CD14-positive monocyte (primary cell): ENCODE data around the gene RNF141. TPM values are rescaled to one million over a fixed set of nuclear protein-coding genes. Genes with fewer than 3 reads are reported as not detected.

Experiments used
- DNase-seq, 3 donors: peaks; one replicate each; pipeline ENCODE4 v3.0.0-alpha.2; 2011 to 2022
- H2AFZ ChIP-seq: 2 replicates; pipeline ENCODE4 v1.6.0; 2012; ENCODE audit warnings: mild to moderate bottlenecking, low read depth, low read length, inconsistent platforms; ENCODE audit not compliant: insufficient read depth, poor library complexity, severe bottlenecking
- H3K27ac ChIP-seq, 2 donors: 1 replicate in 1 of 2; 2 replicates in 1 of 2; pipeline ENCODE4 v1.5.1; 2012 to 2013; ENCODE audit warnings: low read length in 2 of 2, control low read depth in 1 of 2, inconsistent platforms in 1 of 2, low read depth in 1 of 2, mild to moderate bottlenecking in 1 of 2
- H3K27me3 ChIP-seq, 2 donors: one replicate each; pipeline versions ENCODE4 v1.6.0 to v1.6.1; 2011 to 2013; ENCODE audit warnings: low read length in 2 of 2; ENCODE audit not compliant: control insufficient read depth in 2 of 2, insufficient read depth in 2 of 2
- H3K36me3 ChIP-seq, 2 donors: replicated peaks in 1 of 2; 1 replicate in 1 of 2; 2 replicates in 1 of 2; pipeline versions ENCODE4 v1.5.1 to v1.6.1; 2012 to 2013; ENCODE audit warnings: low read length in 2 of 2, control low read depth in 1 of 2, inconsistent platforms in 1 of 2, mild to moderate bottlenecking in 1 of 2; ENCODE audit not compliant: insufficient read depth in 2 of 2, control insufficient read depth in 1 of 2
- H3K4me1 ChIP-seq, 2 donors: 1 replicate in 1 of 2; 2 replicates in 1 of 2; pipeline versions ENCODE4 v1.5.1 to v1.6.1; 2012 to 2013; ENCODE audit warnings: low read length in 2 of 2, control low read depth in 1 of 2, inconsistent platforms in 1 of 2, mild to moderate bottlenecking in 1 of 2, moderate library complexity in 1 of 2; ENCODE audit not compliant: insufficient read depth in 2 of 2, control insufficient read depth in 1 of 2
- H3K4me2 ChIP-seq: replicated peaks from 2 replicates; pipeline ENCODE3; 2012; ENCODE audit warnings: low read length, moderate library complexity, mild to moderate bottlenecking; ENCODE audit not compliant: poor library complexity, severe bottlenecking; ENCODE audit errors: extremely low read depth
- H3K4me3 ChIP-seq, 3 experiments: fragments of 200-600 bp in 1 of 3; sonication (generic) in 1 of 3; replicated peaks in 1 of 3; 1 replicate in 2 of 3; 2 replicates in 1 of 3; pipeline ENCODE4 v1.5.1; 2011 to 2013; ENCODE audit warnings: low read length in 3 of 3, mild to moderate bottlenecking in 3 of 3, control low read depth in 2 of 3, low read depth in 2 of 3, inconsistent platforms in 1 of 3, moderate library complexity in 1 of 3
- H3K79me2 ChIP-seq: 2 replicates; pipeline ENCODE4 v1.6.0; 2012; ENCODE audit warnings: mild to moderate bottlenecking, control low read depth, inconsistent platforms, low read length, moderate library complexity; ENCODE audit not compliant: insufficient read depth
- H3K9ac ChIP-seq: 2 replicates; pipeline ENCODE4 v1.6.0; 2017; ENCODE audit warnings: low read length, mild to moderate bottlenecking; ENCODE audit not compliant: insufficient read depth, poor library complexity, severe bottlenecking
- H3K9me3 ChIP-seq, 2 donors: replicated peaks in 1 of 2; 1 replicate in 1 of 2; 2 replicates in 1 of 2; pipeline versions ENCODE4 v1.5.1 to v1.6.1; 2012 to 2013; ENCODE audit warnings: low read length in 2 of 2, control low read depth in 1 of 2; ENCODE audit not compliant: control insufficient read depth in 1 of 2, insufficient read depth in 1 of 2
- H4K20me1 ChIP-seq: 2 replicates; pipeline ENCODE4 v1.6.0; 2012; ENCODE audit warnings: mild to moderate bottlenecking, low read length, control low read depth, moderate library complexity; ENCODE audit not compliant: insufficient read depth
- H3K27ac Mint-ChIP-seq, 7 donors: one replicate each; pipeline ENCODE4 v1.8.0; 2020; ENCODE audit warnings: mild to moderate bottlenecking in 7 of 7, mixed read lengths in 7 of 7, moderate library complexity in 6 of 7, inconsistent platforms in 2 of 7
- H3K27me3 Mint-ChIP-seq, 3 donors: one replicate each; pipeline ENCODE4 v1.8.0; 2021 to 2022; ENCODE audit warnings: low read depth in 3 of 3, mild to moderate bottlenecking in 3 of 3, mixed read lengths in 3 of 3, moderate library complexity in 3 of 3, inconsistent platforms in 1 of 3
- H3K36me3 Mint-ChIP-seq, 2 donors: one replicate each; pipeline ENCODE4 v1.8.0; 2020; ENCODE audit warnings: mixed read lengths in 2 of 2, inconsistent platforms in 1 of 2, mild to moderate bottlenecking in 1 of 2
- H3K4me1 Mint-ChIP-seq: one replicate; pipeline ENCODE4 v1.8.0; 2020; ENCODE audit warnings: mild to moderate bottlenecking, mixed read lengths
- H3K4me3 Mint-ChIP-seq, 2 donors: one replicate each; pipeline ENCODE4 v1.8.0; 2020; ENCODE audit warnings: mild to moderate bottlenecking in 2 of 2, mixed read lengths in 2 of 2, moderate library complexity in 1 of 2
- H3K9me3 Mint-ChIP-seq, 7 donors: one replicate each; pipeline ENCODE4 v1.8.0; 2020 to 2022; ENCODE audit warnings: mixed read lengths in 7 of 7, mild to moderate bottlenecking in 6 of 7, moderate library complexity in 6 of 7, inconsistent platforms in 2 of 7
- WGBS: methylation state at CpG from one replicate; pipeline ENCODE4 v1.1.5; 2013; ENCODE audit warnings: missing lambda C conversion rate; ENCODE audit not compliant: insufficient coverage; 5-methylcytosine and 5-hydroxymethylcytosine counted together
- intact Hi-C, 2 donors: fragments of 100-400 bp; cut with micrococcal nuclease; formaldehyde crosslinking; loops; one replicate each; pipeline versions ENCODE4 v1.15.0 to v1.15.1; 2023
- polyA plus RNA-seq, 3 donors: library from polyadenylated mRNA; depleted of rRNA in 1 of 3; unstranded in 2 of 3; stranded (reverse) in 1 of 3; fragments of 300-500 nt in 2 of 3; fragments of >200 nt in 1 of 3; fragmentation: Illumina TruSeq in 2 of 3; gene quantifications; 1 replicate in 2 of 3; 2 replicates in 1 of 3; pipeline ENCODE4 v1.2.3, GENCODE V29; 2012 to 2021
- TF ChIP-seq, protein P1 (sequence below): fragments of 200-600 bp; IDR thresholded peaks from one replicate; pipeline ENCODE4 v1.8.0; 2022; ENCODE audit warnings: antibody characterized with exemption, mild to moderate bottlenecking

The RNF141 gene
- polyA plus RNA-seq, 3 donors = 19.7 to 114 (median 98.3) TPM

DNA sequence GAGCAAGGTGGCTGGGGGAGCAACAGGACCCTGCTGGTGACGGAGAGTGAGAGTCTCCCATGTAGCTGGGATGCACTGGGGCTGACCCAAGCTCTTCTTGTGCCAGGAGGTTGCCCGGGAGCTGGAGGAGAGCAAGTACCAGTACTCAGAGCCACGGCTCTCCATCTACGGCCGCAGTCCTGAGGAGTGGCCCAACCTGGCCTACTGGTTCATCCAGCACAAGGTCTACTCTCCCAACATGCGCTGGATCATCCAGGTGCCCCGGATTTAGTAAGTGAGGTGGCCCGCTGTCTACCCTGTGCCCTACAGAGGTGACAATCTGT is 45.6 kb downstream of the RNF141 start:
- H3K36me3 Mint-ChIP-seq = peaks cover 92 to 100% of the 10 kb centered on the region in 2 donors
- Histone ChIP-seq H3K27ac (no peak overlapping the region), H3K9me3 (no peaks in the 10 kb centered on the region), H3K4me2 (no peak overlapping the region), H3K79me2 (peaks cover 10% of the 10 kb centered on the region), H2AFZ (no peak overlapping the region), H3K27me3 (no peaks in the 10 kb centered on the region), H3K9ac (no peak overlapping the region), H3K4me3 (no peak overlapping the region), H3K4me1 (peaks cover 0 to 2% of the 10 kb centered on the region in 2 donors), H3K36me3 (peaks cover 97 to 100% of the 10 kb centered on the region in 2 donors), H4K20me1 (peaks cover 29% of the 10 kb centered on the region)
- DNase-seq = peak in 1 of 3 donors; percentile 4
- no peaks in the 10 kb centered on the region for H3K9me3 Mint-ChIP-seq
- WGBS = 99% methylated on average over 7 of the region's 8 CpGs
- TF ChIP-seq, protein P1, sequence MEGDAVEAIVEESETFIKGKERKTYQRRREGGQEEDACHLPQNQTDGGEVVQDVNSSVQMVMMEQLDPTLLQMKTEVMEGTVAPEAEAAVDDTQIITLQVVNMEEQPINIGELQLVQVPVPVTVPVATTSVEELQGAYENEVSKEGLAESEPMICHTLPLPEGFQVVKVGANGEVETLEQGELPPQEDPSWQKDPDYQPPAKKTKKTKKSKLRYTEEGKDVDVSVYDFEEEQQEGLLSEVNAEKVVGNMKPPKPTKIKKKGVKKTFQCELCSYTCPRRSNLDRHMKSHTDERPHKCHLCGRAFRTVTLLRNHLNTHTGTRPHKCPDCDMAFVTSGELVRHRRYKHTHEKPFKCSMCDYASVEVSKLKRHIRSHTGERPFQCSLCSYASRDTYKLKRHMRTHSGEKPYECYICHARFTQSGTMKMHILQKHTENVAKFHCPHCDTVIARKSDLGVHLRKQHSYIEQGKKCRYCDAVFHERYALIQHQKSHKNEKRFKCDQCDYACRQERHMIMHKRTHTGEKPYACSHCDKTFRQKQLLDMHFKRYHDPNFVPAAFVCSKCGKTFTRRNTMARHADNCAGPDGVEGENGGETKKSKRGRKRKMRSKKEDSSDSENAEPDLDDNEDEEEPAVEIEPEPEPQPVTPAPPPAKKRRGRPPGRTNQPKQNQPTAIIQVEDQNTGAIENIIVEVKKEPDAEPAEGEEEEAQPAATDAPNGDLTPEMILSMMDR = no peak
- intact Hi-C loops = no loop called here
- no peaks in the 10 kb centered on the region for H3K27me3 Mint-ChIP-seq
- no peak overlapping the region for H3K27ac Mint-ChIP-seq
- H3K4me1 Mint-ChIP-seq = peaks cover 3% of the 10 kb centered on the region
- no peak overlapping the region for H3K4me3 Mint-ChIP-seq

DNA sequence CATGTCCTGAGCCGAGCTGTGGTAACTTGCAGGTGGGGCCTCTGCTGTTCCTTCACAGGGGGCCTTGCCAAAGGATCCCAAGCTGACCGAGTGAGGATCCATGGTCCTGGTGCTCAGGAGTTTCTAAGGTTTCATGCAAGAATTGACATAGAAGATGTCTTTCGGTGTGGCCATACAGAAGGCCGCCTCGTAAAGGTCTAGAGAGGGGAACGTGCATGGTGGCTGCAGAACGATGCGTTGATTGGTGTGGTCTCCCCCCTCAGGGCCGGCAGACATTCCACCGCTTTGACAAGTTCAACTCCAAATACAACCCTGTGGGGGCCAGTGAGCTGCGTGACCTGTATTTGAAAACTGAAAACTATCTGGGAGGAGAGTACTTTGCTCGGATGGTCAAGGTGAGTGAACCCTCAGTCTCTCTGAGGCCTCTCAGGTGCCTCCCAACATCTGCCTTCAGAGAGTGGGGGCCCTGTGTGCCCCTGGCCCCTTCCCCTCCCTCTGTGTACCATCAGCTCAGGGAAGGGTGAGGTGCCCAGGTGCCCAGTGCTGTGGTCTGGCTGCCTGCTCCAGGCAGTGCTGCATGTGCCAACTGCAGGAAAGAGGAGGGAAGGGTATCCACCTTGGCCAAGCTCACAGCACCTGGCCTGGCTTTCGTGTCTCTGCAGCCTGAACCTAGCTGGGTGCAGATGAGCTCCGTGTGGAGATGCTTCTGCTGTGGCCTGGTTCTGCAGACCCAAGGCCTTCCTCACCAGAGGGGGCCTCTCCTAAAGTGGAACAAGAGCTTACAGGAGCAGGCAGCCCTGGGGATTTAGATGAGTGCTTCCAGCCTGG is 46.1 kb downstream of the RNF141 start:
- TF ChIP-seq, protein P1 = no peak

More for the DNA sequence above, 46.1 kb downstream of the RNF141 start:
- Mint-ChIP-seq H3K27ac (no peak overlapping the region), H3K36me3 (peaks cover 92 to 100% of the 10 kb centered on the region in 2 donors), H3K9me3 (no peaks in the 10 kb centered on the region), H3K4me3 (no peak overlapping the region), H3K27me3 (no peaks in the 10 kb centered on the region), H3K4me1 (peaks cover 9% of the 10 kb centered on the region)
- no peak overlapping the region for H3K4me3 ChIP-seq
- intact Hi-C loops = no loop called here
- peaks cover 11% of the 10 kb centered on the region for H3K79me2 ChIP-seq
- peaks cover 35% of the 10 kb centered on the region for H4K20me1 ChIP-seq
- DNase-seq = peak in 1 of 3 donors; percentile 2
- no peaks in the 10 kb centered on the region for H3K9me3 ChIP-seq
- no peak overlapping the region for H3K27ac ChIP-seq
- peaks cover 94 to 100% of the 10 kb centered on the region in 2 donors for H3K36me3 ChIP-seq
- 97% methylated on average over 7 of the region's 14 CpGs for WGBS
- no peak overlapping the region for H2AFZ ChIP-seq
- no peaks in the 10 kb centered on the region for H3K27me3 ChIP-seq
- no peaks in the 10 kb centered on the region for H3K4me1 ChIP-seq
- no peak overlapping the region for H3K9ac ChIP-seq
- no peak overlapping the region for H3K4me2 ChIP-seq
